Pancreas (tissue), 10 donors: ENCODE measurements around the gene SLC12A7. TPM values are rescaled to one million over a fixed set of nuclear protein-coding genes. Genes with fewer than 3 reads are reported as not detected.

Source experiments
- ATAC-seq, 4 donors: fragments of 200-7000 bp; cut with Tn5 transposase; one replicate each; pipeline versions ENCODE4 v1.8.0 to v1.9.1; 2020; ENCODE audit warnings: mild to moderate bottlenecking in 4 of 4, moderate library complexity in 4 of 4
- DNase-seq, 6 donors: peaks; one replicate each; pipeline ENCODE4 v3.0.0-alpha.2; 2020
- FAIRE-seq: peaks from 2 replicates; lab custom pipeline; 2012; peaks lifted over from hg19 to GRCh38; lab: Jason Lieb, UNC
- H3K27ac ChIP-seq, 4 donors: fragments of 200-600 bp; sonication (generic); 1 replicate in 3 of 4; 2 replicates in 1 of 4; pipeline versions ENCODE4 v1.5.0 to v1.8.0; 2020
- H3K27me3 ChIP-seq, 4 donors: fragments of 200-600 bp; one replicate each; pipeline ENCODE4 v1.8.0; 2021
- H3K36me3 ChIP-seq, 3 donors: fragments of 200-600 bp; sonication (generic) in 1 of 3; one replicate each; pipeline versions ENCODE4 v1.5.0 to v1.8.0; 2020 to 2021
- H3K4me1 ChIP-seq, 3 donors: fragments of 200-600 bp; one replicate each; pipeline ENCODE4 v1.8.0; 2021
- H3K4me3 ChIP-seq, 4 donors: fragments of 200-600 bp; sonication (generic) in 2 of 4; one replicate each; pipeline versions ENCODE4 v1.5.0 to v1.8.0; 2020 to 2021
- H3K9me3 ChIP-seq, 4 donors: fragments of 200-600 bp; one replicate each; pipeline ENCODE4 v1.8.0; 2021
- CTCF ChIP-seq, 4 donors: fragments of 200-600 bp; sonication (generic) in 3 of 4; IDR thresholded peaks; one replicate each; pipeline versions ENCODE4 v1.5.0 to v1.8.0; 2021; ENCODE audit warnings: antibody characterized with exemption in 4 of 4
- WGBS, 2 donors: extraction: QIAGEN DNeasy Blood & Tissue Kit; methylation state at CpG; one replicate each; pipeline ENCODE4 v1.1.7; 2013; 5-methylcytosine and 5-hydroxymethylcytosine counted together
- intact Hi-C, 3 donors: fragments of 100-400 bp; cut with DNase I; formaldehyde crosslinking; loops; one replicate each; pipeline versions ENCODE4 v1.11.1 to v1.14.2; 2022
- polyA plus RNA-seq, 2 donors: library from polyadenylated mRNA; stranded (reverse); fragments of 200-250 nt; gene quantifications; one replicate each; pipeline ENCODE4 v1.2.3, GENCODE V29; 2013
- total RNA-seq, 6 donors: library from RNA; stranded (reverse); fragmentation: NEBNext Ultra II Directional in 4 of 6; extraction: Animal tissue kit (Norgen Biotek cat#: 25700) in 4 of 6; gene quantifications; one replicate each; pipeline versions ENCODE4 v1.2.1 to v1.2.4, GENCODE V29; 2021 to 2023
- donor health status: healthy with polysubstance abuse.
- donor health status: DM: no; HTN: no; CAD: no; lungs with moderate emphysema.
- donor health status: DM: no; HTN: no; CAD: no.
- donor health status: control.
- donor health status: control.
- donor health status: Bipolar disorder and iron deficiency.
- donor health status: DM: yes; HTN: yes; CAD: no.
- donor health status: DM: no; HTN: no; CAD: no.
- donor health status: DM: no; HTN: no; CAD: no.
- donor health status: DM: yes; HTN: yes; CAD: no.

SLC12A7 gene
- total and polyA plus RNA-seq, 8 donors = 17.4 to 56.5 (median 35.8) TPM

- DNase-seq = no peak
- Histone ChIP-seq H3K27ac (no peak overlapping the region), H3K36me3 (no peaks in the 10 kb centered on the region), H3K27me3 (peaks cover 0 to 5% (median 0%) of the 10 kb centered on the region in 4 donors), H3K9me3 (no peaks in the 10 kb centered on the region), H3K4me3 (no peak overlapping the region), H3K4me1 (no peaks in the 10 kb centered on the region)
- no peak for FAIRE-seq
- no peak for TF ChIP-seq CTCF (IDR thresholded peaks at IDR 0.05)
- intact Hi-C loops = no loop called here
- 72 to 82% methylated on average over 9 to 10 of the region's 10 CpGs for WGBS, 2 donors
- no peak for ATAC-seq
These were observed 39.5 kb upstream of the SLC12A7 start for GRCh38 chr5:1151316-1151715.

GRCh38 chr5:1150866-1151265, 39.0 kb upstream of the SLC12A7 start:
- FAIRE-seq = no peak
- Histone ChIP-seq H3K9me3 (no peaks in the 10 kb centered on the region), H3K36me3 (no peaks in the 10 kb centered on the region), H3K4me1 (no peaks in the 10 kb centered on the region), H3K27ac (no peak overlapping the region), H3K4me3 (no peak overlapping the region), H3K27me3 (peaks cover 0 to 3% (median 0%) of the 10 kb centered on the region in 4 donors)
- intact Hi-C loops = no loop called here
- TF ChIP-seq CTCF (IDR thresholded peaks at IDR 0.05) = no peak
- 81 to 85% methylated on average over 10 of the region's 10 CpGs for WGBS, 2 donors
- no peak for ATAC-seq
- DNase-seq = no peak

- Histone ChIP-seq H3K9me3 (no peaks in the 10 kb centered on the region), H3K4me3 (no peak overlapping the region), H3K4me1 (no peaks in the 10 kb centered on the region), H3K36me3 (no peaks in the 10 kb centered on the region), H3K27ac (no peak overlapping the region), H3K27me3 (no peaks in the 10 kb centered on the region)
- no peak for FAIRE-seq
- WGBS, 2 donors = 82 to 87% methylated on average over 25 of the region's 25 CpGs
- ATAC-seq = no peak
- peak in 1 of 6 donors; percentile 64 for DNase-seq
- intact Hi-C loops = loop anchor here in 2 of 3 donors (5.0 to 10.0 kb wide), 3 partner anchors 133 to 210 kb away; partner anchors contain the start of gene NKD2 (in 1 of the 2)
- no peak for TF ChIP-seq CTCF (IDR thresholded peaks at IDR 0.05)
These were observed 33.0 kb upstream of the SLC12A7 start for GRCh38 chr5:1144638-1145396.

GRCh38 chr5:1144089-1144488, 32.2 kb upstream of the SLC12A7 start:
- H3K36me3 ChIP-seq = no peaks in the 10 kb centered on the region
- H3K9me3 ChIP-seq = no peaks in the 10 kb centered on the region
- intact Hi-C loops = loop anchor here in 2 of 3 donors (5.0 to 10.0 kb wide), 3 partner anchors 132 to 209 kb away; partner anchors contain the start of gene NKD2 (in 1 of the 2)
- no peak overlapping the region for H3K4me3 ChIP-seq
- H3K27ac ChIP-seq = no peak overlapping the region
- H3K4me1 ChIP-seq = no peaks in the 10 kb centered on the region
- TF ChIP-seq CTCF (IDR thresholded peaks at IDR 0.05) = no peak
- no peak for ATAC-seq
- peak in 1 of 6 donors; percentile 67 for DNase-seq
- H3K27me3 ChIP-seq = no peaks in the 10 kb centered on the region
- WGBS, 2 donors = 77 to 84% methylated on average over 17 to 19 of the region's 19 CpGs
- no peak for FAIRE-seq

- WGBS, 2 donors = 79 to 82% methylated on average over 7 of the region's 7 CpGs
- ATAC-seq (no peak), DNase-seq (peak in 1 of 6 donors; percentile 52), FAIRE-seq (no peak)
- H3K27me3 ChIP-seq = no peaks in the 10 kb centered on the region
- no peak overlapping the region for H3K4me3 ChIP-seq
- TF ChIP-seq CTCF (IDR thresholded peaks at IDR 0.05) = no peak
- H3K27ac ChIP-seq = no peak overlapping the region
- intact Hi-C loops = loop anchor here in 2 of 3 donors (5.0 to 10.0 kb wide), 3 partner anchors 131 to 209 kb away; partner anchors contain the start of gene NKD2 (in 1 of the 2)
- H3K4me1 ChIP-seq = no peaks in the 10 kb centered on the region
- no peaks in the 10 kb centered on the region for H3K9me3 ChIP-seq
- H3K36me3 ChIP-seq = no peaks in the 10 kb centered on the region
These were observed 31.7 kb upstream of the SLC12A7 start for GRCh38 chr5:1143670-1143951.
